ENCODE data around the gene MIR17HG.
"Not testable (repeated sequence)": the region's sequence is repeated elsewhere in the genome, so short reads cannot be mapped to it uniquely, and the experiment has no call there.

Gene MIR17HG

DNA sequence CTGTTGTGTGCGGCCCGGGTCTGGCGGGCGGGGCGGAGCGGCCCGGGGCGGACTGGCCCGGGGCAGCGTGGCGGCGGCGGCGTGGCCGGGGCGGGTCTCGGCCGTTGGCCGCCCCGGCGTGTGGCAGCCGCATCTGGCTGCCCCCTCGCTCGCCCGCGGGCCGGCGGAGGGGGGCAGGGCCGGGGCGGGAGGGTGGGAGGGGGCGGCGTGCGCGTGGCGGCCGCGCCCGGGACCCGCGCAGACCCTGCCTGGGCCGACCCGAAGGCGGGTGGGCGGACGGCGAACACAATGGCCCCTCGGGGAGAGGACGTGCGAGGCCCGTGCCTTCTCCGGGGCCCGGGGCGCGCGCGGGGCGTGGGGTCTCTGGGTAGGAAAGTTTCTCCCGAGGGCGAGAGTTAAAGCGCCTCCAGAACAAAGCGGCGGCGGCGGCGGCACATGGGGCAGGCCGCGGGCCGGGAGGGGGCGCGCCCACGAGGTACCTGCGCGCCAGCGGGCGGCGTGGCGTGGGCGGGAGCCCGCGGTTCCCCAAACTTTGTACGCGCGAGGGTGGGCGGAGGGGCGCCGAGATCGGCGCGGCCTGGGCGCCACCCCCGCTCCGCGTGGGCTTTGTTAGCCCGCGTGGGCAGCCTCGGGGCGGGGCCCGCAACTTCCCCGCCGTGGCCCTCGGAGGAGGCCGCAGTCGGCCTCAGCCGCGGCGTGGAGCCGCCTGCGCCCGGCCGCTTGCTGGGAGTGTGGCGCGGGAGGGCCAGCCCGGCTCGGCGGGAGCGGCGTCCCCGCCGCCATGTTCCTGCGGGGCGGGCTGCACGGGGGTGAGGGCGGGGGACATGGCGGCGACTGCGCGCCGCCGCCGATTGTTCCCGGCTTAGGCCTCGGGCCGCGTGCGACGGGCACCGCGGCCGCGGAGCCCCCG is 764 bp downstream of the MIR17HG start:
- DNase-seq, result no peak

DNA sequence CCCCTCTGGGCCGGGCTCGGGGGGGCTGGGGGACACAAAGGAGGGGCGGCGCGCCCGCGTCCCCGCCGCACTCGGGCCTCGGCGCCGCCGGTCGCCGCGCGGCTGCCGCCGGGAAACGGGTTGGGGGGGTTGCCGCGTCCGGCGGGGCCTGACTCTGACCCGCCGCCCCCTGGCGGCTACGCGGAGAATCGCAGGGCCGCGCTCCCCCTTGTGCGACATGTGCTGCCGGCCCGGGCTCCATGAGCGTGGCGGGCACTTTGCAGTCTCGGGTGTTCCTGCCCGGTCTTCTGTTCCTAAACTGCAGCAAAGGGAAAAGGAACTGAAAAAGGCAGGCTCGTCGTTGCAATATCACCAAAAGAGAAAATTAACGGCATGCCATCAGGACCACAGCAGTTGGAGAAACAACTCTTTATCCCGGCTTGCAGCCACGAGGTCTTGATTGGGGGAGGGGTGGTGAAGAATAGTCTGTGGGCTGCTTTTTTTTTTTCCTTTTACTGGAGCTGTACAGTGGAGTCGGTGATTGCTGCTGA is 1.5 kb downstream of the MIR17HG start:
- DNase-seq, result peak; percentile 83

DNA sequence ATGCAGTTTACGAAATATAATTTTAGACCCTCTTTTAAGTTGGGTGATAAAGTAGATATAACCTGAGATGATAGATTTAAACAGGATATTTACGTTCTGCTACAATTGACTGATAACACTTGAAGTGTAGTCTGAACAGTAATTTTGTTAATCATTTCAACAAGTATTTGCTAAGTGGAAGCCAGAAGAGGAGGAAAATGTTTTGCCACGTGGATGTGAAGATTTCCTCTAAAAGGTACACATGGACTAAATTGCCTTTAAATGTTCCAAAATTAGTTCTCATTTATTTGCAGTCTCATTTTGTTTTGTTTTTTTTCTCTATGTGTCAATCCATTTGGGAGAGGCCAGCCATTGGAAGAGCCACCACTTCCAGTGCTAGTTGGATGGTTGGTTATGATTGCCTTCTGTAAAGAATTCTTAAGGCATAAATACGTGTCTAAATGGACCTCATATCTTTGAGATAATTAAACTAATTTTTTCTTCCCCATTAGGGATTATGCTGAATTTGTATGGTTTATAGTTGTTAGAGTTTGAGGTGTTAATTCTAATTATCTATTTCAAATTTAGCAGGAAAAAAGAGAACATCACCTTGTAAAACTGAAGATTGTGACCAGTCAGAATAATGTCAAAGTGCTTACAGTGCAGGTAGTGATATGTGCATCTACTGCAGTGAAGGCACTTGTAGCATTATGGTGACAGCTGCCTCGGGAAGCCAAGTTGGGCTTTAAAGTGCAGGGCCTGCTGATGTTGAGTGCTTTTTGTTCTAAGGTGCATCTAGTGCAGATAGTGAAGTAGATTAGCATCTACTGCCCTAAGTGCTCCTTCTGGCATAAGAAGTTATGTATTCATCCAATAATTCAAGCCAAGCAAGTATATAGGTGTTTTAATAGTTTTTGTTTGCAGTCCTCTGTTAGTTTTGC is 2.8 kb downstream of the MIR17HG start:
- no peak for DNase-seq

DNA sequence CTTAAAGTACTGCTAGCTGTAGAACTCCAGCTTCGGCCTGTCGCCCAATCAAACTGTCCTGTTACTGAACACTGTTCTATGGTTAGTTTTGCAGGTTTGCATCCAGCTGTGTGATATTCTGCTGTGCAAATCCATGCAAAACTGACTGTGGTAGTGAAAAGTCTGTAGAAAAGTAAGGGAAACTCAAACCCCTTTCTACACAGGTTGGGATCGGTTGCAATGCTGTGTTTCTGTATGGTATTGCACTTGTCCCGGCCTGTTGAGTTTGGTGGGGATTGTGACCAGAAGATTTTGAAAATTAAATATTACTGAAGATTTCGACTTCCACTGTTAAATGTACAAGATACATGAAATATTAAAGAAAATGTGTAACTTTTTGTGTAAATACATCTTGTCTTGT is 3.6 kb downstream of the MIR17HG start:
- DNase-seq, result no peak

DNA sequence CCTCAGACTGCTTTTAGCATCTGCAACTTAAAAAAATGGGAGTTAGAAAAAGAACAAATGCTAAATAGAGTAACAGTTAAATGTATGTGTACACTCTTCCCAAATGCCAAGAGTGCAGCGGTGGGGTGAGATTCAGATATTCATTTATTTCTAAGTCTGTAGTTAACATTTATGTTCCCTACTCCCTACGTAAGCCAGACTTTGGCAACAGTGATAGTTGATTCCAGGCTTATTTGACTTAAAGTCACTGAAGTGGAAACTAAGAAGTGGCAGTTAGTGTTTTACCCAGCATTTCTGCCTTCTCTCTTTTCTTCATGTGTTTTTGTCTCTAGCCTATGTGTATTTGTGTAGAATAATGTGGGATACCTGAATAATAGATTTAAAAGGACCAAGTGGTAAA is 4.5 kb downstream of the MIR17HG start:
- no peak for DNase-seq

DNA sequence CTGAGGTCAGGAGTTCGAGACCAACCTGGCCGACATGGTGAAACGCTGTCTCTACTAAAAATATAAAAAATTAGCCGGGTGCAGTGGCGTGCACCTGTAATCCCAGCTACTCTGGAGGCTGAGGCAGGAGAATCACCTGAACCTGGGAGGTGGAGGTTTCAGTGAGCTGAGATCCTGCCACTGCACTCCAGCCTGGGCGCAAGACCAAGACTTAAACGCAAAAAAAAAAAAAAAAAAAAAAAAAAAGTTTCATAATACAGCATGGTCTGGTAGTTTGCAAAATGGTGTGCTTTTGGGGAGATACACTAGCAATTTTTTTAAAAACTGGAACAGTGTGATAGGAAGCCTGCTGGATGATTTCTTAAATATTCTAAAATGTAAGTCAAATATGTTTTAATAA is 5.4 kb downstream of the MIR17HG start:
- not testable (repeated sequence) for DNase-seq

DNA sequence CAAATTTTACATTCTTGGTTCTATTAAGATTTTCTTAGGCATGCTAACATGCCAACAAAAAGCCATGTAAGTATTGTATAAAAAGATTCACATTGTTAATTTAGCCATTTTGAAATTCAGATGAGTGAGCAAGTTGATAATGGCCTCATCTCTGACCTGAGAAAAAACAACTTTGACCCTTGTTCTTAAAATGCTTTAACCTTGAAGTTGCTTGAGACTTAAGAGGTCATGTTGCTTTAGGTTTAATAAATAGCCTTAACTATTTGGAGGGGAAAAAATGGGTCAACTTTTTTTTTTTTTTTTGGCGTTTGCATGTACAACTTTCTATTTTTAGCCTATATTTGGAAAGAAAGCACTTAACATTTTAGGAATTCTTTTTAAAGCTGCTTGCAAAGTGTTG is 6.0 kb downstream of the MIR17HG start:
- no peak for DNase-seq

DNA sequence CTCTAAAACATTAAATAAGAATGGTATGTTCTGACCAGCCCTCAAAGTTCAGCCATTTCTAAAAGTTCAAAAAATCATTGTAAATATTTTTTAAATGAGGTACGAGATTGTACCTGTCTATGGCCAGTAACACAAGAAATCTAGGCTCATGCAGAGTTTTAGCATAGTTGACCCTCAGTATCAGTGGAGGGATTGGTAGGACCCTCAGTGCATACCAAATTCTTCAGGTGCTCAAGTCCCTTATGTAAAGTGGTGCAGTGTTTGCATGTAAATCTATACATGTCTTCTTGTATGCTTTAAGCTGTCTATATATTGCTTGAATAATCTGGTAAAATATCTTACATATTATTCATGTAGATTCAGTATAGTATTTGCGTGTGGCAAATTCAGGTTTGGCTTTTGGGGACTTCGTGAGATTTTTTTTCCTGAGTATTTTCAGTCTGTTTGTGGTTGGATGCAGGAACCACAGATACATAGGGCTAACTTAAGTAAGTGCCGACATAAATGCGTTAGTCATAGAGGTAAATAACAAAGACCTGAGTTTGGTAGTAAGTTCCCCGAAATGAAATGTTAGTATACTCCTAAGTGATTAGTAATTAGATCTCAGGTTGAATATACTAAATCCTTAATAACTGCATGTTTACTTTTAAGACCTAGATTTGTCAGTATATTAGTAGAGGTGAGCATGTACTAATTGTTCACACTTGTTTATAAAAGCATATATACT is 7.8 kb downstream of the MIR17HG start:
- no peak for DNase-seq

DNA sequence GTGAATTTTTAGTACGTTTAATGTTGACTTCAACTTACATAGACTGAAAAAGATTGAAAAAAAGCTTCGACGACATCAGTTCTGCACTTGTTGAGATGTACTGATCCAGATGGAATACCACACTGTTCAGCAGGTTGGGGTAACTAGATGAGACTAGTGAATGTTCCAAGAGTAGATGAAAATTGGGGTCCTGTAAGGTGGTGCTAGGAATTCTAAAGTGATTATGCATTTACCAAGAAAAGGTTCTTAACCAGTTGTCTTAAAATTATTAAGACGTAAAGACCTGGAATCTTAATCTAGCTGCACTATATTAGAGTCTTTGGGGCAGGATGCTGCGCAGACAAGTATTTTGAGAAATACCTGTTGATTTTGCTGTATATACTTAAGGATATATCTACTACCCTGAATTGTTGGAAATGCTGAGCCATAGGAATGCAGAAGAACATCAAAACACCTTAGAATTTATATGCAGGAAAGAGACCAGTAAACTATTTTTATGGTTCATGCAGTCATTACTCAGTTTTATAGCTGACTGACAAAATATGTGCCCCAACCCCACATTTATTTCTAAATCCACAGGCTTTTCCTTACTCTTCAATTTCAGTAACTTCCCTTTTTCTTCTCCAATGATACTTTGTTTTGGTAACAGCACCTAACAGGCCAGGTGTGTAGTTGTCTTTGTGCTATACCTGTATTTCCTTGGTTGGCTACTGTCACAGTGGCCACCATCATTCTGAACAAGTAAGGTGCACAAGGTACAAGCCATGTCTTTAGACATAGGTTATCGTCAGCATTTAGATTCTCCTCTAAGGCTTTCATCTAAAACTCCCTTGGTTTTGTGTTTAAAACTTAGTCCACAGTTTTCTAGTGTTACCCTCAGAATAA is 8.6 kb downstream of the MIR17HG start:
- DNase-seq, result no peak

DNA sequence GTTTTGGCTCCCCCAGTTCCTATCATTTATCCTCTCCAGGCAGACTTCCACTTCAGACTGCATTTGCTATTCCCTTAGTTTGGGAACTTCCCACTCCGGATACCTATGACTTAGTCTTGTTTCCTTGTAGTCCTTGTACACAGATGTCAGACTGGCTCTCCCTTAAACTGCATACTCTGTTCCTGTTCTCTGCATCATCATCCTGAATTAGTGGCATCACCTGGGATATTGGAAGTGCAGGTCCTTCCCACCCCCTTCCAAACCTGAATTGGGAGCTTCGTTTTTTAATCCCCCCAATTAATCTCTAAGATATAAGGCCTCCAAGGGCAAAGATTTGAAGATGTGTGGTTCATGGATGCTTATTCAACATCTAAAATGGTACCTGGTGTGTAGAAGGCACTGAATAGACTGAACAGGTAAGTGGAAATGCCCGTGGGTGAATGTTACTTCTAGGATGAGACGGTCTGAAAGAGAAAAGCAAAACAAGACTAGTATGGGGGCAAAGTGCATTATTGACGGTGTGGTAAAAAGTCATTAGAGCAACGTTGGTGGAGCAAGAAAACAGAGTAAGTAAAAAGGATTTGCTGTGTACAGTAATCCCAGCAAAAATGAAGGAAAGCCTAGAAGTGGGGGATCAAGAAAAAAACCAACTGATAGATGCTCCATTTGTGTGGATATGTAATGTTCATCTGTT is 9.6 kb downstream of the MIR17HG start:
- no peak for DNase-seq

DNA sequence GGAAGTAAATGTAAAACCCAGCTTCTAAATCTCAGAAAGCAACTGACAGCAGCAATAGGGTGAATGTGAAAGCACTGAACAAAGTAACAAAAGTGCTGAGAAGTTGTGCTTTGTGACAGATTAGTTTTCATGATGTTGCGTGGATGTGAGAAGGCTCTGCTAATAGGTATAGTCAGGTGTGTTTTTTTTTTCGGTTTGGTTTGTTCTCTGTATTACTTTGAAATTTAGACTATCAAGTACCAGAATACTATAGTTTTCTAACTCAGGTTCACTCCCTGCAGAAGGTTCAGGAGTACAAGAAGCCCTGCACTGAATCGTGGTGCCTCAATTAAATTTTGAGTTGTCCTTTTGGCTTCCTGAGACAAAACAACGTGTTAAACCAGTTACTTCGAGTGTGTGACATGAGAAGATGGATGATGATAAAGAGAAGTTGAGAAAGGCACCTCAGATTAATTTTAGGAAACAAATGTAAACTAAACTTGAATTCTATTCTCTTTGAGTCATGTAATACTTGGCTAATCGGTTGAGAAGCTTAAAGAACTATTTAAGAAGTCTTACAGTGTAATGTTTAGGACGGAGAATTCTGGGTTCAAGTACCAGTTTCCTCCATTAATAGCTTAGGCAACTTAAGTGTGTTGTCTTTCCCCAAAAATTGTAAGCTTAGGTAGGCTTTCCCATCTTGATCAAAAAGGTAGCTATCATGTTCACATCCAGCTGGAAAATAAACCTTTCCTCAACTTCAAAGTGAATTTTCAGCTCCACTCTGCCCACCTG is 10.3 kb downstream of the MIR17HG start:
- DNase-seq, result no peak

DNA sequence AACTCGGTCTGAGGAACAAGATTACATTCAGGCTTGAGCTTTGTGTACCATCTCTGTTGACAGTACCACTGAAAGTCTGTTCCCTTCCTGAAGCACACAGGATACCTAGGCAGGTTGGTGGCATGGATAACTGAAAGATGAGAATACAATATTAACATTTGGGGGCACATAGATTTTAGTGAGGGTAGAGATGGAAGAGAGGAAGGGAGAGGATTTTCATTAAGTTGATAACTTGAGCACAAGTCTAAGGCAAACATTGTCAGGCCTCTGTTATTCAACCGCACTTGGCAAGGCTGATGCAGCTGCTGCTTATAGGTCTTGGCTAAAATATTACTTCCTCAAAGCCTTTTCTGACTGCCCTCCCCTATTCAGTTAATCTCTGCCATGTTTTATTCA is 10.9 kb downstream of the MIR17HG start:
- no peak for DNase-seq

DNA sequence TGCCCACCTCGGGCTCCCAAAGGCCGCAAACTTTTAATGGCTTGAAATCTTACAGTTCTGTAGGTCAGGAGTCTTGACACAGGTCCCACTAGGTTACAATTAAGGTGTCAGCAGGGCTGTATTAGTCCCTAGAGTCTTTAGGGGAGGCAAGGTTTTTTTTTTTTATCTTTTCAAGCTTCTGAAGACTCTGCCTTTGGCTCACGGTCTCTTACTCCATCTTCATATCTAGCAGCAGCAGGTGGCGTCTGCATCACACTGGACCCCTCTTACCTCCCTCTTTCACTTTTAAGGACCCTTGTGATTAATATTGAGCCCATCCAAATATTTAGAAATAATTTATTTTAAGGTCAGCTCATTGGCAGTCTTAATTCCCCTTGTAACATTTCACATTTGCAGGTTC is 11.6 kb downstream of the MIR17HG start:
- DNase-seq, result no peak

DNA sequence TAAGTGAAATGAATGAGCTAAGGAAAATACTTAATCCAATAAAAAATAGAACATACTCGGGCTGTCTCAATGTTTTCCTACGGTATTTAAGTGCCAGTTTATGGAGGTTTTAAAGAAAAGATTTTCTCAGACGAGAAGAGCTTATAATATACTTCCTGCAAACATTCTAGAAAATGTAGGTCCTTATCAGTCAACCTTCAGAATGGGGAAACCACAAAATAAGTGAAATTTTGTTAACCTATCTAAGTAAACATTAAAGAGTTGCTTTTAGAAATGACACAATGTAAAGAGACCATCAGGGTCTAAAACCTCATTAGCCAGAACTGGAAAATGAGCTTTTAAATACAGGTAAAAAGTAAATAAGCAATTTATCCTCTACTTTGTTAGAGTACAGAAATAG is 12.1 kb downstream of the MIR17HG start:
- DNase-seq, result no peak

DNA sequence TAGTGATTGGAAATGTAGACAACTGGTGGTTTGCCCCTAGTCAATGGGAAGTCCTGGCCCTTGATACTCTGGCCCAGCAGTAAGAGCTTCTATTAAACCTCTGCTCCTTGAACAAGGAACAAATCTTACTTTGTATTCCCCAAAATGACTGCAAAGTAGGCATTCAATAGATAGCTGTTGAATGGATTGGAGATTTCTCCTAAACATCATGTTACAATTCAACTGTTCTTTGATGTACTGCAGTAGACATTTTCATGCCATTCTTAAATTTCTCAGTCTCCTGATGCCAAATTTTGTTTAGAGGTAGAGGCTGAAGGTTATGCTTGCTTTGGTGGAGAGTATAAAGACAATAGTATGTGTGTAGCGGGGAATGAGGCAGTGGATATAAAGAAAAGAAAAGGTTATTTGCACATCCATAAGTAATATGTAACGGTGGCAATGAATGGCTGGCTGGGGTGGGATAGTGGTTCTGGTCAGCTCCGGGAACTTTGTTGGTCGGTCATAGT is 12.8 kb downstream of the MIR17HG start:
- no peak for DNase-seq

DNA sequence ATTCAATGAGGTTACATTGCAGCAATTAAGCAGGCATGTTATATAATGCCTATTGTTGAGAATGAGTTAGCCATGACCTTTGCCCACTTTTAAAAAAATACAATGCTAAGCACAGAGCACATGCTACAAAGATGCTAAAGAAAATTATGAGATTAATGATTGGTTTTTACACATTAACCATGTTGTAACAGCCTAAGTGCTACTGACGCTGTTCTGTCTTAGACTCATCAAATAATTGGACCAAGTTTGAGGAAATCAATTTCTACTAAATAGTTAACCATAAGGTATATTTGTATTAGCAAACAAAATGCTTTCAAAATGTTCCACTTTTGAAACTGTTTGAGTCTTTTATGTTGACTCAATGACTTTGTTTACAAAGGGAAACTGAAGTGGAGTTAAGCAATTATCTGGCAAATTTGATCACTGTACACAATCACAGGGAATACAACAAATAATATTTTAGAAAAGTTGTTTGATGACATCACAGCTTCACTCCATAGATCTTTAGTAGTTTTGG is 14.3 kb downstream of the MIR17HG start:
- no peak for DNase-seq

DNA sequence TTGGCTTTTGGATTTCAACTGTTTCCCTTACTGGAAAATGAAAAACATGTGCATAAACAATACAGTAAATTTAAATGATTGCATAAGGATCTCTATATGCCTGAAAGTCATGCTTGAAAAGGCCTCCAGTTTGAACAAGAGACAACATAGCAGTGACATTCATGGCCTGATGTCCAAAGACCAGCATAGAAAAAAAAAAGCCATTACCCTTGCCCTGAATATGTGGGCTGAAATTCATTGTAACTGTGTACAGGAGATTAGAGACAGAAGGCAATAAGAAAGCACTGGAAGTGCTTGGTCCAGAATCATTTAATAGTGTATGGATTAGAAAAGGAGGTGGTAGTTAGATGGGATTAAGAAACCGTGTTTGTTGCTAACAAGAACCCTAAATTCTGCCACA is 15.4 kb downstream of the MIR17HG start:
- no peak for DNase-seq

DNA sequence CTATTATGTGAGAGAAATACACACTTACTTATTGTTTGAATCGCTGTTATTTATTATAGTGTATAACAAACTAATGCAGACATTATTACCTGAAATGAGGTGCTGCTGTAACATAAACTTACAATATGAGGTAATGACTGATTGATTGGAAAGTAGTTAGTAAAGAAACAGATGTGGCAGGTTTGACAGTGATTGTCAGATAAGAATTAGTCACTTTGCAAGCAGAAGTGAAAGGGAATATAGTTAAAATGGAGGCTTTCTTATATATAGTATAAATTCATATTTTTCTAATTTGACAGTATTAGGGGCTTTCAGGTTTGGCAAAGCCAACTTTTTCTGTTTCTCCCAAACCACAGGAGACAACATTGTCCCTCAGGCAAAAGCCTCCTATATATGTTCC is 20.6 kb downstream of the MIR17HG start:
- DNase-seq, result no peak

DNA sequence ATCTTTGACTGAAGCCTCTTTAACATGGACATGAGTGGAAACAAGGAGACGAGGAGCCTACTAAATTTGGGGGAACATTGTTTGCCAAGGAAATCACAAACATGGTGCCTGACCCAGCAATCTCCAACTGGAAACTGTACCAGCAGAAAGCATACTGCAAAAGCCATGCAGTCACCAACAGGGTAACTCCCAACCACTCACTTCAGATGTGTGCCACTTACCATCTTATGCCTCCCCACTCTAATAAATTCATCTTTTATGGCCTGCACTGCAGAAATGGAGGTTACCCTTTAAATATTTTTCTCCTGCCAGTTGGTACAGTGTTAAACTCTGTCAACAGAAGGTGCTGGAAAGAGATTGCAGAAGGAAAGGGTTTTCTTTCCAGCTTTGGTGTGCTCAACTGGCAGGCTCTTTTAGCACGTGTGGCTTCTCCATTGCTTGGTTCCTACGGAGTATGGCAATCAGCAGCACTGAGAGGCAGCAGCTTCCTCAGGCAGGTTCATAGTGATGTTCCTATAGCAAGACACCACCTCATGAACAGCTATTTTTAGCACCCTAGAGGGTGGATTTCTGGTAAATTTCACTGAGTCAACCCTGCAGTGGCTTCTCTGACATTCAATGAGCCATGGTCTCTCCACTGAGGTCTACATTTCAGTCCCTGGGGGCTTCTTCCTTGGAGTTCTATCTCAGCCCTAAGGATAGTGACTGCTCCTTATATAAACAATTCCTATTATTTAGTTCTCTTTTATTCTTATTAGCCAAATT is 21.4 kb downstream of the MIR17HG start:
- DNase-seq, result peak; percentile 58
